ENCODE measurements around the gene KANSL3.

GRCh38 chr2:96655526-96655925 is 17.4 kb upstream of the KANSL3 start:
- TF ChIP-seq EGR1 (conservative IDR thresholded peaks at IDR 0.05) = no peak
- no peak for TF ChIP-seq RHOXF2B (CRISPR knock-in tag; conservative IDR thresholded peaks at IDR 0.05)
- TF ChIP-seq SMARCB1 (IDR thresholded peaks at IDR 0.05; ENCODE audit: insufficient read length, low read depth) = no peak
- TF ChIP-seq ADNP (tag; IDR thresholded peaks at IDR 0.05) = no peak
- TF ChIP-seq HNRNPUL1 (IDR thresholded peaks at IDR 0.05; ENCODE audit: low read length) = no peak
- TF ChIP-seq SMARCC2 (IDR thresholded peaks at IDR 0.05; ENCODE audit: low read depth) = no peak
- TF ChIP-seq ZNF146 (CRISPR knock-in tag; IDR thresholded peaks at IDR 0.05; ENCODE audit: unreplicated experiment) = no peak
- no peak for TF ChIP-seq YY1 (IDR thresholded peaks at IDR 0.05; ENCODE audit: borderline replicate concordance in 1 of 3, control insufficient read depth in 1 of 3, extremely low read depth in 1 of 3, insufficient read depth in 3 of 3, insufficient read length in 1 of 3, insufficient replicate concordance in 2 of 3, low read depth in 1 of 3, low read length in 2 of 3)
- TF ChIP-seq ZNF398 (CRISPR knock-in tag; IDR thresholded peaks at IDR 0.05) = no peak
- TF ChIP-seq SREBF2 (CRISPR knock-in tag; IDR thresholded peaks at IDR 0.05) = no peak
- no peak for TF ChIP-seq ZNF224 (CRISPR knock-in tag; IDR thresholded peaks at IDR 0.05)
- no peak for TF ChIP-seq PATZ1 (CRISPR knock-in tag; IDR thresholded peaks at IDR 0.05; ENCODE audit: borderline replicate concordance)
- no peak for TF ChIP-seq CBFA2T3 (IDR thresholded peaks at IDR 0.05)

Data from K562 (cell line).